Suppressor macrophage treated with lipopolysaccharide for 4 hours (primary cell): ENCODE results near the gene RIT2.
"Not testable (repeated sequence)": the region's sequence is repeated elsewhere in the genome, so short reads cannot be mapped to it uniquely, and the experiment has no call there.

Experiments
- DNase-seq: peaks from one replicate; pipeline ENCODE4 v3.0.0-alpha.2; 2020

Gene RIT2

GRCh38 chr18:42822711-42823110 is 292.8 kb downstream of the RIT2 start:
- no peak for DNase-seq

DNA sequence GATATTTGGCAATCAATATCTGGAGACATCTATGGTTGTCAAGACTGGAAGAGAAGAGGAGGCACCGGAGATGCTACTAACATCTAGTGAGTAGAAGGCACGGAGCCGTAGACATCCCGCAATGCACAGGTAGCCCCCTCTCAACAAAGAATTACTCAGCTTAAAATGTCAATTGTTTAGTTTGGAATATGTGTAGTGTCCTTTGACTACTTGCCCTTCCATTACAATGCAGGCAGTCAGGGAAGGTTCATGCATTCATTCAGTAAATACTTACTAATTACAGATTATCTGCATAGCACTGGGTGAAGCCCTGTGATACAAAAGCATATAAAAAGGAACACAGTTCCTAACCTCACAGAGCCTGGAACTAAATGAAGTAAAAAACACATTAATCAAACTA is 294.0 kb downstream of the RIT2 start:
- DNase-seq = no peak

GRCh38 chr18:42814618-42815017 is 300.9 kb downstream of the RIT2 start:
- DNase-seq = no peak

GRCh38 chr18:42814184-42814583 is 301.3 kb downstream of the RIT2 start:
- DNase-seq = no peak

- no peak for DNase-seq
Observed at GRCh38 chr18:42813570-42813969, 301.9 kb downstream of the RIT2 start.

DNA sequence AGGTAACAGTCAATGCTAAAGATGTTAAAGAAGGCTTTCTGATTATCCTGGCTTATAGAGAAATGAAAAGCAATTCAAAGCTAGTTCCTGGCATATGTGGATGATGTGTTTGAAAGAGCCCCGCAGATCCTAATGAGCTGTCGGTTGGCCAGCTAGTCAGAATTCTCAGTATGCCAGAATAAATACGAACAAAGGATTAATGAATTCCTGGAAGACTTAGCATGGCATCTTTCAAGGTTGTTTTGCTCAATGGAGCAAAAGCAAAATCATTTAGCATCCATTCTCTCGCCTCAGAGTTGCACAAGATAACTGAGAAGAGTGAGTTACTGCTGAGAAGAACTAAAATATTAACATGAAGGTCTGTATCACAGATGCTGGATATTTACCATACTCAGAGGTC is 307.6 kb downstream of the RIT2 start:
- DNase-seq = no peak

GRCh38 chr18:42801706-42802105 is 313.8 kb downstream of the RIT2 start:
- no peak for DNase-seq

GRCh38 chr18:42798606-42799170 is 316.8 kb downstream of the RIT2 start:
- DNase-seq = no peak

- not testable (repeated sequence) for DNase-seq
Observed at GRCh38 chr18:42795213-42795789, 320.2 kb downstream of the RIT2 start.

- no peak for DNase-seq
Observed at GRCh38 chr18:42792731-42793130, 322.8 kb downstream of the RIT2 start.

DNA sequence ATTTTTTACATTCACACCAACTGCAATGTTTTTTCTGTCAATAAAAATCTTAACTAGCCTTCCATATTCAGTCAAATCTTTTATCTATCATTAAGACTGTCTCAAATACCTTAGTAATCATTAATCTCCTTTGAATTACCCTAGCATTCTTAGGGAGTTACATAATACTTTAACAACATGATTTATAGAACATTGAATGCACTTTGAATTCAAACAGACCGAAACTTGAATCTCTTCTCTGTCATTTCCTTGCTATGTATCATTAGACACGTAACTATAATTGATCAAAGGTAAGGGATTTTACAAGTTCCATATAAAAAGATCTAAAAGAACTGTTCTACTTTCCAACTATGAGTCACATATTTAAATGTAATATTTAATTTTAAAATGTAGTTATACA is 330.9 kb downstream of the RIT2 start:
- DNase-seq = no peak

DNA sequence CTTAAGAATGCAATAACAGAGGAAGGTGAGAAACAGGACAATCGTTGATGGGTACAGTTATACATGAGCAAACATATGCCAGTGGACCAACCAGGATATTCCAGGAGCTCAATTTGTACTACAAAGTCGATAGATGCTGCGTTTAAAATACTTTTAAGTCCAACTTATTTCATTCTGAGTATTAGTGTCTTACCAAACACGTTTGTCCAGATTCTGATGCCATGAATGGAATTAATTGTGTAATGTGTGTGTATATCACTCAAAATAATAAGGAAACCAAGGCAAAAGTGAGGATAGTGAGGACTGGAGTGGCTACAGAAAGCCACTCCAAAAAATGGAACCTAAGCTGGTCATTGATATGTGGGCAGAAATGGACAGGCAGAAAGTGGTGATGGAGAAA is 332.6 kb downstream of the RIT2 start:
- DNase-seq = no peak

- no peak for DNase-seq
Observed at GRCh38 chr18:42781298-42781815, 334.1 kb downstream of the RIT2 start.

DNA sequence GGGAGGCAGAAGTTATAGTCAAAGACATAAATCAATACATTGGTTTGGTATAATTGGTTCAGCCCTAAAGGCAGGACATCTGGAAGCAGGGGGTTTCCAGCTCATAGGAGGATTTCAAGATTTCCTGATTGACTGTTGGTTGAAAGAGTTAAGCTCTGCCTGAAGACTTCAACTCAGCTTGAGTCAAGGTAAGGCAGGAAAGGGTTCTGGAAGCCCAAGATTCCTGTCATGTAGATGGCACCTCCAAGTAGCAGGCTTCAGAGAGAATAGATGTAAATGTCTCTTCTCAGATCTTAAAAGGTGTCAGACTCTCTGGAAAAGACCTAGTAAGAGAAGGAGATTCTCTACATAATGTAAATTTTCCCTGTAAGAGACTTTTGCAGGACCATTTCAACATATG is 335.3 kb downstream of the RIT2 start:
- no peak for DNase-seq

- DNase-seq = no peak
Observed at GRCh38 chr18:42778445-42779042, 336.9 kb downstream of the RIT2 start.

DNA sequence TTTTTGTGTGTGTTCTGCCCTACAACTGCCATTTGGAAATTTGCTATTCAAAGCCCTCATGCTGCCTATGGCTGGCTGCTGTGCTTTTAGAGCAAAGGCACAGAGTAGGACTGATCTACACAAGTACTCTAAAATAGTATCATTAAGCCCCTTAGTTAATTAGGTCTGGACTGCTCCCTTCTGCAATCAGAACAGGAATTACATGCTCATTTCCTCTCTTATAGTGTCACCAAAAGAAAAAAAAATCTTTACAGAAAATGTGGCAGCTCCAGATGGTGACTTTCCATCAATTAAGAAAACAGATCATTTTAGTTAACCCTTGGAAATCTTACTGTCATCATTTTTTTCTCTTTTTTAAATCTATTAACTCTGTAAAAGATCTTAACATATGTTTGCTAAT is 337.5 kb downstream of the RIT2 start:
- no peak for DNase-seq

DNA sequence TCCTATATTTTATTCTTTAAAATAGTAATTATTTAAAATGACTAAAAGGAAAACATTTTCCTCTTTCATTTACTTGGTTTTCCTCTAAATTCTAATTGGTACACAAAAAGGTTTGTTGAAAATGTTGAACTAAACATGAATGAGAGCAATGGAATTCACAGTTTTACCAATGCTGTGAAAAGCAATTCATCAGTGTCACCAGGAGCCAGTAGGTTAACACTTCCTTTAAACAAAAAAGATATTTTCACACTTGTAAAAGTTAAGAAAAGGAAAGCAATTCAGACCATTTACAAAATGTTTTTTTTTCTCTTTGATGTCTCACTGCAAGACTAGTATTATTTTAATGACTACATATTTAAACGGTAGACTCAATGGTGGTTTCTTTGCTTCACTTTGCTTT is 341.6 kb downstream of the RIT2 start:
- no peak for DNase-seq

DNA sequence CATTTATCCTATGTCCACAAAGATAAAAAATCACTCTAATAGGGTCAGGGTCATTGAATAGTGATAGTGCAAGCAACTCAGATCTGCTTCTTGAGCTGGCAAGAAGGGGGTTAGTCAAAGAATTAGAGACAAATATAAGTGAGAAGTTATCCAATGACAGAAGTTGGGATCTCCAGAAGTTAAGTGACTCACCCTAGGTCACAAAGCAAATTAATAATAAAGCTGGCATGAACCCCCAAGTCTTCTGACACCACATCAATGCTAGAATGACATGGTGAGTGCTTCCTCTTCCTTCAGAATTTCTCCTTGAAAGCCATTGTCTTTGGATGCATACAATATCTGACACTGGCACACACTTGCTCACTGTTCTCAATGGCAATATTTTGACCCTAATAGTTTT is 343.5 kb downstream of the RIT2 start:
- no peak for DNase-seq

DNA sequence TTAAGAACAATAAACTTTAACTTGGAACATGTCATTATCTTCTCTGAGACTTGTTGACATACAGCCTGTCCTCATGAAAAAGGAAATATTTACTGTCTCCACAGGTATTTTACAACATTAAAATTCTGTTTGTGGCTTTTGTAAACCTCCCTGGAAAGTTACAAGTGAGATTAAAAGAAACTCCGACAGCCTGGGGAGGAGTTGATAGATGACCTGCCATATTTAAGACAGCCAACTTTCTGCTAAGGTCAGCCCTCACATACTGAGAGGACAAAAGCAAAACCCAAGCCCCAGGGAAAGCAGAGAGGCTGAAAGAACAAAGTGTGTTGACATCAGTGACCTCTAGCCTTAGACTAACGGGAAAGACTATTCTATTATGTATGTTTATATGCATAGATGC is 350.2 kb downstream of the RIT2 start:
- DNase-seq = no peak

DNA sequence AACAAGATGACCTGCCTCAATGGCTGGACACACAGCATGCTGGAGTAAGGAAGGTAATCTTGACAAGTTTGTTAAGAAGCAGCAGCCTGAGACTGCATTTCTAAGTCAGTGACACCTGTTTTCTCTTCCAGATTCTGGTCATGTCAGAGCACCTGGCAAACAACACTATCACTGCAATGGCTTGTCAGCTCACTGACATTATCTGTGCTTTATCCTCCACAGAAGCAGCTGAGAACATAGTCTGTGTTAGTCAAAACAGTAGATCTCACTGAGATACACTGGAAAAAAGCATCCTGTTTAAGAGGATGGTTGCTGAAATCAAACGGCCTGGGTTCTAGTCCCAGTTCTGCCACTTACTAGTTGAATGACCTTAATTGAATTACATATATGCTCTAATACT is 355.2 kb downstream of the RIT2 start:
- DNase-seq = no peak

GRCh38 chr18:42758852-42759251 is 356.6 kb downstream of the RIT2 start:
- no peak for DNase-seq

DNA sequence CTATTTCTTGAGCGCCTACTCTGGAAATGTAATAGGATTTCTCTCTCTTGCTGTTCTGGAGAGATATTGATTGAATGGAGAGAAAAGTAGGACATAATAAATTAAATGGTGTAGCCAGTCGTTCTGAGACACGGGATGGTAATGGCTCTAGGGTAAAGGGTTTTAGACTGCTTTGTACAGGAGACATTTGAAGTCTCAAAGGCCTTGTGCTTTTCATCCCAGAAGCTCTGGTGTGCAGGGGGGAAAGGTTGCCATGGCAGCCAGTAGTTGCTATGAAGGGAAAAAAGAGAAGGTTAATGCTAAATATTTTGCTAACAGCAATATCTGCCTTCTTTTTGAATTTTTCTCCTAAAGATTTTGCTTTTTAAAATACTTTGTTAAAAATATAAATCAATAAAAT is 359.3 kb downstream of the RIT2 start:
- no peak for DNase-seq

- DNase-seq = no peak
Observed at GRCh38 chr18:42752916-42753315, 362.6 kb downstream of the RIT2 start.

DNA sequence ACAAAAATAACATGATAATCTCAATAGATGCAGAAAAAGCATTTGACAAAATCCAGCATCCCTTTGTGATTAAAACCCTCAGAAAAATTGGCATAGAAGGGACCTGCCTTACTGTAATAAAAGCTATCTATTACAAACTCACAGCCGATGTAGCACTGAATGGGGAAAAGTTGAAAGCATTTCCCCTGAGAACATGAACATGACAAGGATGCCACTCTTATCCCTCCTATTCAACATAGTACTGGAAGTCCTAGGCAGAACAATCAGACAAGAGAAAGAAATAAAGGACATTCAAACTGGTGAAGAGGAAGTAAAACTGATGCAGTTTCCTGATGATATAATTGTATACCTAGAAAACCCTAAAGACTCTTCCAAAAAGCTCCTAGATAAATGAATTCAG is 368.7 kb downstream of the RIT2 start:
- no peak for DNase-seq

- DNase-seq = no peak
Observed at GRCh38 chr18:42745931-42746330, 369.6 kb downstream of the RIT2 start.
